ENCODE data around the gene ACTN4.

ACTN4 gene

DNA sequence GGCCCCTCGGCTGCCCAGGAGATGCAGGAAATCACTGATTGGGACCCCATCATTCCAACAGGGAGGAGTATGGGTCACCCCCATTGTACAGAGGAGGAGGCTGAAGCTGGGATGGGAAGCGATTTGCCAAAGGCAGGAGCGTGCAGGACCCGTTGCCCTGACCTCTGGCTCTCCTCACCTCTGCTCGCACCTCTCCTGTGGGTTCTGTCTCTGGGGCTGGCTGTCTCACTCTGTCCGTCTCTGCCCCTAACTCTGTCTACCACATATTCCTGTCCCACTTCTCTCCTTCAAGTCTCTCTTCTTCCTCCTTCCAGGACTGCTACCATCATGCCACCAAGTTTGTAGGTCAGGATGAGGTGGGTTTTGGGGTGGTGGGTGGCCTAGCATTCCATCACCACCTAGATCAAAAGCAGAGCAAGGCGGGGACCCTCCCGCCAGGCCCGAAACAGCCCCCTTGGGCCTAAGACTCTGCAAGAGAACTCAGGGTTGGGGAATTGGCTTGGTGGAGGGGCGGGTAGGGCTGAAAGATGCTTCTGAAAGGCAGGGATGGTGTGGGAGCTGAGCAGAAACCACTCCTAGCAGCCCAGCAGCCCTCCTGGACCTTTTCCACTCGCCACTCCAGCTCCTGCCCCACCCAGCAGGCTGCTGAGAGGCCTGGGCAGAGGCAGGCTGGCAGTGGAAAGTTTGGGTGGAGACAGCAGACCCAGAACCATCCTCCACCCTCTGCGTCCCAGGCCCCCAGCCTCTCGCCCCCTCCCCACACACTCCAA, 126.9 kb downstream of the ACTN4 start:
- no peak for DNase-seq

DNA sequence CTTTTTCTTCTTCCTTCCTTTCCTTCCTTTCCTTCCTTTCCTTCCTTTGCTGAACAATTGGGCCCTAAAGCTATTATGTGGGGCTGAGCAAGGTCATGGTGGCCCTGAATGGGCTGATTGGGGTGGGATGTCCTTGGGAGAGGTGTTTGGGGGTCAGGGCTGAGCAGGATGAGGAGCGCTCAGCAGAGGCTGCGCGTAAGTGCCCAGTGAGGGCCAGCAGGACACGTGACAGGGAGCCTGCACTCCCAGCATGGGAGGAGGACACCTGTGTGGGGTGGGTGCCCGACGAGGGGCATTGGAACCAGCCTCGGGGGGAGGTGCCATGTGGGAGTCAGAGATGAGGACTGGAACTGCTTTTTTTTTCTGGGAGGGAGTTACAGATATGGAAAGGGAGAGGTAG, 131.3 kb downstream of the ACTN4 start:
- DNase-seq: no peak

DNA sequence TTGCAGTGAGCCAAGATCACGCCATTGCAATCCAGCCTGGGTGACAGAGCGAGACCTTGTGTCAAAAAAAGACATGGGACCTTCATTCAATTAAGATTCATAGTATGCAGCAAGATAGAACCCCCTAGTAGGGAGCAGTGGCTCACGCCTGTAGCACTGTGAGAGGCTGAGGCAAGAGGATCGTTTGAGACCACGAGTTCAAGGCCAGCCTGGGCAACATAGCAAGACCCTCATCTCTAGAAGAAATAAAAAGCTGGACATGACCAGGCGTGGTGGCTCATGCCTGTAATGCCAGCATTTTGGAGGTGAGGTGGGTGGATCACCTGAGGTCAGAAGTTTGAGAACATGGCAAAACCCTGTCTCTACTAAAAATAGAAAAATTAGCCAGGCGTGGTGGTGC, 133.0 kb downstream of the ACTN4 start:
- DNase-seq: no peak

DNA sequence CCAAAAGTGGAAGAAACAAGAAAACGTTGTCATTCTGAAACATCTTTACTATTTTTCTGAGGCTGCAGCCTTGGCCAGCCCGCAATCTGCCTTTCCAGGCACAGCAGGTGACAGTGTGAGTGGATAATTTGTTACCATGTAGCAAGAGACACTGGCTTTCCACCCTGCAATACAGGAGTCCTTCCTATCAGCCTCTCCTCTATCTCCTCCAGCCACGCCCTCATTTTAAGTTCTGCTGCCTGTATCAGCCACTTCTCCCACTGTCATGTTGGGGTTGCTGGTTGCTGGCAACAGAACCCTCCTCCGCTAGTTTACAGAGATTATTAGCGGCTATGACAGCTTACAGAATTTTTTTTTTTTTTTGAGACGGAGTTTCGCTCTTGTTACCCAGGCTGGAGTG, 133.6 kb downstream of the ACTN4 start:
- DNase-seq: no peak
